GM19395 (cell line): ENCODE measurements around the gene LHX5.

ENCODE experiments used
- ATAC-seq: cut with Tn5 transposase; IDR thresholded peaks from one replicate; pipeline ENCODE4 v1.9.1; 2021; ENCODE audit warnings: mild to moderate bottlenecking, moderate library complexity; ENCODE audit not compliant: unreplicated experiment

LHX5 gene

DNA sequence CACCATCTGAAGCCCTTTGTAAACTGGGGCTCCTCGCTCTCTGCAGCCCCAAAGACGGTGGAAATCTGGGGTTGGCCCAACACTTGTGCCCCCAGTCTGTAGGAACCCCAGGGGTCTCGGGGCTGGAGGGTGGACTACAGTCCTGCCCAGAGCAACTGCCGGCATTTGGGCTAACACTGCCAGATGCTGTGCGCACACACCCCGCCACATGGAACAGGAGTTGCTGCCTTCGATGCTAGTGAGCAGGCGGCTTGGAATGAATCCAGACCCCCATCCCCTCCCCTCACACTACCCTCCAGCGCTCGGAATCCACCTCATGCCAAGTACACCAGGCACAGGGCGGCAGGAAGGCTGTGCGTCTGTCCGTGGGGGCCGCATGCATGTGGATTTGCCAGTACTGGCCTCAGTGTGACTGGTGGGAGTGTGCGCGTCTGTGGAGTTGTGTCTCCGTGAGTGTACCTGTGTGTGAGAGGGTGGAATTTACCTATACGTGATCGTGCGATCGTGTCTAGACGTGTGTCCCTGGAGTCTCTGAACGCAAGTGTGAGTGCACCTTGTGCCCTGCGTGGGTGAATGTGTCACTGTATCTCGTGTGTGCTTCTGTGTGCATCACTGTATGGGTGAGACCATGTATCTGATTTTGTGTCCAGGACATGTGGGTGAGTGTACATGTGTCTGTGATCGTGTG is 5.1 kb downstream of the LHX5 start:
- no peak for ATAC-seq

DNA sequence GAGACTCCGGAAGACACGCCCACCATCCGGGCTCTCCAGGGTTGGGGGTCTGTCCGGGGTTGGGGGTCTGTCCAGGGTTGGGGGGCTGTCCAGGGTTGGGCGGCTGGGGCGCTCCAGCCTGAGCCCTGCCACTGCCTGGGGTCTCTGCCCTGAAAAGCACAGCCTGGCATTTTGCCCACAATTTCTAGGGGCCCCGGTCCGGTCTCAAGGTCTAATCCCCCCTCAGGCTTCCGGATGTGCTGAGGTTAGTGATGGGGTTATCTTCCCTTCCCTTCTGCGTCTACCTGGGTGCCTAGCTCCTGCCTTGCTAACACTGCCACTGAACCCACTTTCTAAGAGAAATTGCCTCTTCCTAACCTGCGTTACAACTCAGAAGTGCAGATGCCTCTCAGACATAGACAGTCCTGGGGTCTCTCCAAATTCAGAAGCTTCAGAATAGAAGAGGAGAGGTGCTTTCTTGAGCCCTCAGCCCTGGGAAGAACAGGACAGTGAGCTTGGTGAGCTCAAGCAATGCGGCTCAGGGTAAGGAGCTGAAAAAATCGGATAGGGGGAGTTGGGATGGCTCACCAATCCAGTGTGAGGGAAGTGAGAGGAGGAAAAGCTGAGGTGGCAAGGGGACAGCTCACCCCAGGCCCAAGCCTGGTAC is 5.7 kb downstream of the LHX5 start:
- no peak for ATAC-seq

- no peak for ATAC-seq
These were observed 6.6 kb downstream of the LHX5 start for GRCh38 chr12:113464852-113465719.

GRCh38 chr12:113464452-113464775 is 7.3 kb downstream of the LHX5 start:
- ATAC-seq: no peak

DNA sequence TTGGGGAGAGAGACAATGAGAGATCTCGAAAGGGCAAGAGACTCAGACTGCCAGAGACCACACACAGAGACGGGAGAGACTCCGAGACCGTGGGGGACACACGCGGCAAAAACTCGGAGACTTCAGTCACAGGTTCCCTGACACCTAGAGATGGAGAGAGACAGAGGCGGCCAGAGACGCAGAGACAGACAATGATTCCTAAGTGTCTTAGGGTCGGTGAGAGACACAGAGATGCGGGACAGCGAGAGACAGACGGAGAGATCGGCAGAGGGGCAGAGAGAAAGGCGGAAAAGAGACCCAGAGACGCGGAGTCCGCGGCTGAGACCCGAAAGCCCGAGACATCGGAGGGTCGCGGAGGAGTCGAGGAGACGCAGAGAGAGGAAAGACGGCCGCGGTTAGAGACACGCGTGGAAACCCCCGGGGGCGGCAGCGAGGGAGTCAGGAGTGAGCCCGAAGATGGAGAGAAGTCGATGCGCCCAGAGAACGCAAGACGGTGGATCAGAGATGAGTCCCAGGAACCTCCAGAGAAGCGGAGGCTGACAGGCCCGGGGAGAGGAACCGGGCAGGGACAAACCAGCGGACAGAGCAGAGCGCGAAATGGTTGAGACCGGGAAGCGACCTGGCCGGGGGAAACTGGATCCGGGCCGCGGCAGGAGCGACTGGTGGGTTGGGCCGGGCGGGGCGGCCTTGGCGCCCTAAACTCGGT is 7.8 kb downstream of the LHX5 start:
- no peak for ATAC-seq

GRCh38 chr12:113462998-113463745 is 8.5 kb downstream of the LHX5 start:
- ATAC-seq: no peak

- no peak for ATAC-seq
These were observed 9.4 kb downstream of the LHX5 start for GRCh38 chr12:113462117-113462774.

GRCh38 chr12:113461666-113462065 is 10.0 kb downstream of the LHX5 start:
- no peak for ATAC-seq

DNA sequence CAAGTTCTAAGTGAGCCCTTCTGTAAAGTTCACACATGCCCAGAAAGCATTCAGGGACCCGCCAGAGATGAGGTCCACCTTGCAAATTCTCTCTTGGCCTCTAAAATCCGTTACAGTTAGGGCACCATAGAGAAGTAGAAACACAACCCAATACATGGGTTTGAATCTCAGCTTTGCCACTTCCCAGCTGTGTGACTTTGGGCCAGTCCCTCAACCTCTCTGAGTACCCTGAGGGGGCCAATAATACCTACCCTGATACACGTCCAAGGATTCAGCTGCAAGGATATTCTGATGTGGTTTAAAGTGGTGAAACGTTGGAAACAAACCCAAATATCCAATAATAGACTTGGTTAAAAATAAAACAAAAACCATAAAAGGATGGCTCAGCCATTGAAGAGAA is 11.7 kb downstream of the LHX5 start:
- no peak for ATAC-seq

DNA sequence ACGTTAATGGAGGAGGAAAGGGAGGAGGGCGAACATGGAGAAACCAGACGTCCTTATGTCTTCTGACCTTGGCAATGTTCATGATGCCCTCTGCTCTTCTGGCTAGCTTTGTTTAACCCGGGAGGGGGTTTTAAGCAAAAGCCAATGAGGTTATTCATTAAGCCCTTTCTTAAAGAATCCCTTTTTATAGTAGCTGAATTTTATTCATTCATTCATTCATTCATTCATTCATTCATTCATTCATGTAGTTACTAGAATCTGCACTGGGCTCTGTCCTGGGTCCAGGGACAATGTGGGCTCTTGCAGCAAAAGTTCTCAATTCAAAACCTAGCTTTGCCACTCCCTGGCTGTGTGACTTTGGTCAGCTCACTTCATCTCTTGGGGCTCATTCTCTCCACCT is 14.0 kb downstream of the LHX5 start:
- no peak for ATAC-seq

- ATAC-seq: no peak
These were observed 14.5 kb downstream of the LHX5 start for GRCh38 chr12:113457185-113457584.

GRCh38 chr12:113456761-113457160 is 14.9 kb downstream of the LHX5 start:
- ATAC-seq: no peak

GRCh38 chr12:113456199-113456598 is 15.5 kb downstream of the LHX5 start:
- no peak for ATAC-seq

DNA sequence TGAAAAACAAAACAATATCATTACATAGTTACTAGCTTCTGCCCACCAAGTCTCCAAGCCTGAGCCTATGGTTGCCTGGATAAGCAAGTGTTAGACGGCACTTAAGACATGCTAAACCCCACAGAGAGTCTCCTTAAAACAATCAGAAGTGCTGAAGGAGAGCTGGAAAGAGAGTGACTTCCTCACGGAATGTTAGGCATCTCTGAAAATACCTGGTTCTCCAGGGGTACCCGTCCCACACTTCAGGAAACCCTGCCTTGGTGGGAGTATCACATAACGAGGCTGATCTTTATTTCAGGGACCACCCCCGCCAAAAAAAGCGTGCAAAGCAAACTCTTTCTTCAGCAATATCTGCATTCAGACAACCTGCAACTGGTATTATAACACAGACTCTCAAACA is 18.3 kb downstream of the LHX5 start:
- ATAC-seq: no peak

DNA sequence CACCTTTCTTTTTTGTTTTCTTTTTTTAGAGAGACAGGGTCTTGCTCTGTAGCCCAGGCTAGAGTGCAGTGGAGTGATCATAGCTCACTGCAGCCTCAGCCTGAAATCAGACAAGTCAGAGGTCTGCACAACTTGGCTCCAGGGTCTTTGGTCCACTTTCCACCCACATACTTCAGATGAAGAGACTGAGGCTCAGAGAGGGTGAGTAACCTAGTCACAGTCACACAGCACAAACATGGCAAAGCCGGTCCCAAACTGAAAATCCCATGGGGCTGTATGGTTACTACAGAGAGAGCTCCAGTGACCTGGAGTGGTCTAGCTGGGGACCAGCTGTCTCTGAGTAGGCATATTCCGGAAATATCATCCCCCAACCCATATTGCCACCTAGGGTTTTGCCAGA is 19.2 kb downstream of the LHX5 start:
- ATAC-seq: no peak

GRCh38 chr12:113449839-113450238 is 21.8 kb downstream of the LHX5 start:
- no peak for ATAC-seq

GRCh38 chr12:113449299-113449698 is 22.4 kb downstream of the LHX5 start:
- ATAC-seq: no peak

DNA sequence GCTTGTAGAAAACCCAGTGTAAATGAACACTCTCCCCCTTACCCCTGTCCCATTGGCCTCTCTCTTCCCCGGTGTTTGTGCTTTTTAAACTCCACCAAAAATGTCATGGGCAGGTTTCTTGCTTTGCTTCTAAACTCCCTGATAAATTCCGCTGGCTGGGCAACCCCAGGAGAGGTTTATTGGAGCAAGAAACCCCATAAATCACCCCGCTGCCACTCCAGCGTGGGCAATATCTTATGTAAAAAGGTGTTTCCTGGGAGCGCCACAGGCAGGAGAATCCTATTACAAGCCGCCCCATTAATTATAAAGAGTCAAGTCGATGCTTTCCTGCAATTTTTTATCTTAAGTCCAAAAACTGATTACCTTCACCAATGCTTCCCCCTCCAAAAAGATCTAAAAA is 22.8 kb downstream of the LHX5 start:
- ATAC-seq: no peak

DNA sequence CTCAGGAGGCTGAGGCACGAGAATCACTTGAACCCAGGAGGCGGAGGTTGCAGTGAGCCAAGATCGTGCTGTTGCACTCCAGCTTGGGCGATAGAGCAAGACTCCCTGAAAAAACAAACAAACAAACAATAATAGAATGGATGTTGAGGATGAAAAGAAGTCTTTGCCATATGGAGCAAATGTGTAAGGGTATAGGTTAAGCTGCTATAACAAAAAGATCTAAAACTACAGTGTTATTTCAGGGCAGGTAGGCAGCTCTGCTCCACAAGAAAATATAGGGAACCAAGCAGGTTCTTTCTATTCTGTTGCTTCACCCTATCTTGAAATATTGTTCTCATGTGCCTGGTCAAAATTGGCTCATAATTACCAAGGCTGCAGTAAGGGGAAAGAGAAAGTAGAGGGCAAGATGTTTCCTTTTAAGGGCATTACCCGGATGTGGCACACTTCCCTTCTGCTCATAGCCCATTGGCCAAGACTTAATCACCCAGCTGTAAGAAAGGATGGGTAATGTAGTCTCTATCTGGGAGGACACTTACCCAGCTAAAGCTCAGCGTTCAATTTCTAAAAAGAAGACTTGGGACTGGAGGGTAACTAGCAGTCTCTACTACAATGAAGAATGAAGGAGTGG is 26.0 kb downstream of the LHX5 start:
- no peak for ATAC-seq

DNA sequence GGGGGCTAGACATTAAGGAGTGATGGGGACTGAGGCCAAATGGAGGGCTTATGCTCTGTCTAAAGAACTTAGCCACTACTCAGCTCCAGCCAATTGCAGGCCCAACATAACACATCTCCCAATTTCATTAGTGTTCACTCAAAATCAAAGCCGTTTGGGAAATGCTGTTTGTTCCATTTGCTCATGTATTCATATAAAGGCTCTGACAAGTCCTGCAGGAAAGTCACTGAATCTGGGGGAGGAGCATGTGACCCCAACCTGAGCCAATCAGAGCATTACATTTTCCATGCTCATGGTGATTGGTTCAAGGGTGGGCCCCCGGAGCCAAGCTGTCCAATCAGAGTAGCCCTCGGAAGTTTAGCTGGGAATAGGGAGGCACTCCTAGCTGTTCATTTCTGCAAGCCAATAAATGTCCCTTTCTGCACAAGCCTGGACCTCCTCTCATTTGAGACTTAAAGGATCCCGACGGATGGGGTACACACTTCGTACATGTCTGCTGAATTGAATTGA is 28.6 kb downstream of the LHX5 start:
- no peak for ATAC-seq
